Lung (tissue), 12 donors: ENCODE measurements around the gene PCYT2. TPM values are rescaled to one million over a fixed set of nuclear protein-coding genes. Genes with fewer than 3 reads are reported as not detected.
A peak's percentile ranks its signal among the peaks of the same experiment; 100 is the strongest.
"Not testable (repeated sequence)": the region's sequence is repeated elsewhere in the genome, so short reads cannot be mapped to it uniquely, and the experiment has no call there.

ENCODE experiments used
- ATAC-seq: fragments of 200-7000 bp; cut with Tn5 transposase; one replicate; pipeline ENCODE4 v1.9.1; 2020; ENCODE audit warnings: moderate number of reproducible peaks; ENCODE audit not compliant: insufficient read depth, low FRiP score
- DNase-seq, 3 donors: peaks; one replicate each; pipeline ENCODE4 v3.0.0-alpha.2; 2013 to 2017
- H3K27ac ChIP-seq, 2 donors: one replicate each; pipeline ENCODE4 v1.5.1; 2013; ENCODE audit warnings: mild to moderate bottlenecking in 2 of 2, moderate library complexity in 2 of 2, control low read depth in 1 of 2, inconsistent platforms in 1 of 2, low read depth in 1 of 2, low read length in 1 of 2
- H3K27me3 ChIP-seq, 3 donors: one replicate each; pipeline ENCODE4 v1.5.1; 2013; ENCODE audit warnings: low read length in 2 of 3; ENCODE audit not compliant: control insufficient read depth in 3 of 3, insufficient read depth in 3 of 3
- H3K36me3 ChIP-seq, 4 donors: one replicate each; pipeline ENCODE4 v1.5.1; 2013; ENCODE audit warnings: low read length in 4 of 4, mild to moderate bottlenecking in 1 of 4, moderate library complexity in 1 of 4; ENCODE audit not compliant: control insufficient read depth in 4 of 4, insufficient read depth in 4 of 4
- H3K4me1 ChIP-seq, 5 donors: one replicate each; pipeline ENCODE4 v1.5.1; 2013; ENCODE audit warnings: low read length in 5 of 5, mild to moderate bottlenecking in 2 of 5, moderate library complexity in 1 of 5; ENCODE audit not compliant: control insufficient read depth in 5 of 5, insufficient read depth in 5 of 5
- H3K4me3 ChIP-seq: one replicate; pipeline ENCODE4 v1.5.1; 2013; ENCODE audit warnings: mild to moderate bottlenecking, control low read depth, moderate library complexity
- H3K9ac ChIP-seq, 2 donors: one replicate each; pipeline ENCODE4 v1.5.1; 2013; ENCODE audit warnings: low read length in 2 of 2, control low read depth in 1 of 2; ENCODE audit not compliant: insufficient read depth in 1 of 2
- H3K9me3 ChIP-seq, 4 donors: one replicate each; pipeline ENCODE4 v1.5.1; 2013; ENCODE audit warnings: low read length in 3 of 4, mild to moderate bottlenecking in 1 of 4, moderate library complexity in 1 of 4; ENCODE audit not compliant: control insufficient read depth in 4 of 4, insufficient read depth in 3 of 4
- CTCF ChIP-seq: IDR thresholded peaks from 2 replicates; pipeline ENCODE4 v1.5.1; 2012; ENCODE audit warnings: mild to moderate bottlenecking; ENCODE audit errors: control extremely low read depth, extremely low read depth
- WGBS, 2 donors: extraction: QIAGEN DNeasy Blood & Tissue Kit; methylation state at CpG; one replicate each; pipeline ENCODE4 v1.1.7; 2013; 5-methylcytosine and 5-hydroxymethylcytosine counted together
- polyA plus RNA-seq, 2 donors: library from polyadenylated mRNA; stranded (reverse); fragments of 200-250 nt; gene quantifications; one replicate each; pipeline ENCODE4 v1.2.1, GENCODE V29; 2013
- total RNA-seq, 2 donors: library from RNA; depleted of rRNA in 1 of 2; stranded (reverse); fragments of >200 nt in 1 of 2; gene quantifications; one replicate each; pipeline ENCODE4 v1.2.1, GENCODE V29; 2014 to 2021
- donor health status: control.
- donor health status: control.
- donor health status: Bipolar disorder and iron deficiency.
- donor health status: healthy.
- donor health status: DM: yes; HTN: yes; CAD: no.

The PCYT2 gene
- total and polyA plus RNA-seq, 4 donors = 23.0 to 91.6 (median 67.5) TPM

- H3K4me1 ChIP-seq = peaks cover 4 to 39% (median 12%) of the 10 kb centered on the region in 5 donors
- no peak for TF ChIP-seq CTCF
- no peak overlapping the region for H3K4me3 ChIP-seq
- H3K27me3 ChIP-seq = no peaks in the 10 kb centered on the region
- DNase-seq (no peak), ATAC-seq (no peak)
- WGBS, 2 donors = 68 to 81% methylated on average over 30 to 33 of the region's 33 CpGs
- H3K9me3 ChIP-seq = no peaks in the 10 kb centered on the region
- peaks cover 0 to 28% (median 7%) of the 10 kb centered on the region in 4 donors for H3K36me3 ChIP-seq
- H3K9ac ChIP-seq = no peak overlapping the region
- no peak overlapping the region for H3K27ac ChIP-seq
Observed at GRCh38 chr17:81920612-81921536, 9.7 kb upstream of the PCYT2 start.

- no peaks in the 10 kb centered on the region for H3K9me3 ChIP-seq
- TF ChIP-seq CTCF = no peak
- H3K36me3 ChIP-seq = peaks cover 4 to 47% (median 9%) of the 10 kb centered on the region in 4 donors
- 65 to 74% methylated on average over 15 of the region's 15 CpGs for WGBS, 2 donors
- H3K27me3 ChIP-seq = no peaks in the 10 kb centered on the region
- ATAC-seq = no peak
- peaks cover 4 to 25% (median 12%) of the 10 kb centered on the region in 5 donors for H3K4me1 ChIP-seq
- H3K9ac ChIP-seq = no peak overlapping the region
- no peak overlapping the region for H3K4me3 ChIP-seq
- peak overlapping the region in 1 of 2 donors; percentile 2 for H3K27ac ChIP-seq
- DNase-seq = no peak
Observed at GRCh38 chr17:81918832-81919545, 7.8 kb upstream of the PCYT2 start.

- WGBS, 2 donors = 35 to 40% methylated on average over 9 of the region's 9 CpGs
- not testable (repeated sequence) for H3K4me3 ChIP-seq, H3K9me3 ChIP-seq, H3K9ac ChIP-seq, ATAC-seq, DNase-seq, H3K27me3 ChIP-seq
- Histone ChIP-seq H3K4me1 (peaks cover 4 to 19% (median 7%) of the 10 kb centered on the region in 5 donors), H3K36me3 (peaks cover 10 to 54% (median 13%) of the 10 kb centered on the region in 4 donors), H3K27ac (peak overlapping the region in 1 of 2 donors; percentile 58)
Observed at GRCh38 chr17:81918333-81918669, 7.1 kb upstream of the PCYT2 start.
